ENCODE results near the gene ANKRD16.
"Not testable (repeated sequence)": the region's sequence is repeated elsewhere in the genome, so short reads cannot be mapped to it uniquely, and the experiment has no call there.

The ANKRD16 gene

DNA sequence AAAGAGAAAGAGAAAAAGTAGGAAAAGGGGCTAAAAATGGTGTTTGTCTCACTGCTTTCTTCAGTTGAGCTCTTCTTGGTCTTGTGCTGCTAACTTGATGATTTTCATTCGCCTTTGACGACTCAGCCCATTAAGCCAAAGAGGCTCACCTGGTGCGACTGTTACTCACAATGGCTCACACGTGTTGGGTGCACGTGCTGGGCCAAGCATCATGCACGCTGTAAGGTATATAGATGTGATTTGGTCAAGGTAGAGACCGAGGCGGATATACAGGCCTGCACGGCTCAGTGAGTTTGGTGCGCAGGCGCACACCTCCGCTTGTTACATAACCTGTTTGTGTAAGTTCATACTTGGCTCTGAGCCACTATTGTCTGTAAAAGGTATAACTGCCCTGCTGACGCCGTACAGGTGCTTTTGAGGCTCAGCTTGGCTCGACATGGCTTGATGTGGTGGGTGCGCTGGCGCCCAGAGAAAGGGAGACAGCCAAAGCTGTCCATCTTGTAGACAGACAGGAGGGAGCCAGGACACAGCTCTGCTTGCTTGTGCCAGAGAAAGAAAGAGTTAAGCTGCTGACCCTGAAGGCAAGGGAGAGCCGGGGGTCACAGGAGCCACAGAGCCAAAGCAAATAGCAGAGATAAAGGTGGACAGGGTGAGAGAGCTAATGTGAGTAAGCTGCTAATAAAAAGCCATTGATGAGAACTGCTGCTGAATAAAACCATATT is 33.6 kb downstream of the ANKRD16 start:
- Histone ChIP-seq H3K27ac (no peak overlapping the region), H3K4me2 (no peak overlapping the region), H2AFZ (ENCODE audit: low read depth) (no peak overlapping the region), H4K20me1 (ENCODE audit: insufficient read depth) (no peaks in the 10 kb centered on the region), H3K36me3 (ENCODE audit: insufficient read depth) (no peaks in the 10 kb centered on the region), H3K79me2 (ENCODE audit: insufficient read depth, low read depth) (no peaks in the 10 kb centered on the region), H3K27me3 (ENCODE audit: insufficient read depth, low read depth) (no peaks in the 10 kb centered on the region), H3K4me1 (ENCODE audit: low read depth, poor library complexity, severe bottlenecking) (no peaks in the 10 kb centered on the region), H3K9ac (no peak overlapping the region), H3K4me3 (IDR thresholded peaks at IDR 0.05; ENCODE audit: insufficient read depth, low read depth, low read length) (no peak overlapping the region)
- TF ChIP-seq, protein P1, sequence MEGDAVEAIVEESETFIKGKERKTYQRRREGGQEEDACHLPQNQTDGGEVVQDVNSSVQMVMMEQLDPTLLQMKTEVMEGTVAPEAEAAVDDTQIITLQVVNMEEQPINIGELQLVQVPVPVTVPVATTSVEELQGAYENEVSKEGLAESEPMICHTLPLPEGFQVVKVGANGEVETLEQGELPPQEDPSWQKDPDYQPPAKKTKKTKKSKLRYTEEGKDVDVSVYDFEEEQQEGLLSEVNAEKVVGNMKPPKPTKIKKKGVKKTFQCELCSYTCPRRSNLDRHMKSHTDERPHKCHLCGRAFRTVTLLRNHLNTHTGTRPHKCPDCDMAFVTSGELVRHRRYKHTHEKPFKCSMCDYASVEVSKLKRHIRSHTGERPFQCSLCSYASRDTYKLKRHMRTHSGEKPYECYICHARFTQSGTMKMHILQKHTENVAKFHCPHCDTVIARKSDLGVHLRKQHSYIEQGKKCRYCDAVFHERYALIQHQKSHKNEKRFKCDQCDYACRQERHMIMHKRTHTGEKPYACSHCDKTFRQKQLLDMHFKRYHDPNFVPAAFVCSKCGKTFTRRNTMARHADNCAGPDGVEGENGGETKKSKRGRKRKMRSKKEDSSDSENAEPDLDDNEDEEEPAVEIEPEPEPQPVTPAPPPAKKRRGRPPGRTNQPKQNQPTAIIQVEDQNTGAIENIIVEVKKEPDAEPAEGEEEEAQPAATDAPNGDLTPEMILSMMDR (conservative IDR thresholded peaks at IDR 0.05; ENCODE audit: low read depth, low read length): no peak

DNA sequence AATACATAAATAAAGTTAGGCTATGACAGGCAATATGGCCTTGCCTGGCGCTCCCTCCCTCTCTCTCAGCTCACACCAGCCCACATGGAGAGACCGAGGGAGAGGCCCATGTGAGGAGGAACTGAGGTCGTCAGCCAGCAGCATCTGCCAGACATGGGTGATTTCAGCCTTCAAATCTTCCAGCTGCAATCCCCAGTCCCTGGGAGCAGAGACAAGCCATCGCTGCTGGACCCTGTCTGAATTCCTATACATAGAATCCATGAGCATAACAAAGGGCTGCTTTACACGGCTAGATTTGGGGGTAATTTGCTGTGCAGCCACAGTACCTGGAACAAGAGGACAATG is 35.6 kb downstream of the ANKRD16 start:
- H2AFZ ChIP-seq (ENCODE audit: low read depth): no peak overlapping the region

DNA sequence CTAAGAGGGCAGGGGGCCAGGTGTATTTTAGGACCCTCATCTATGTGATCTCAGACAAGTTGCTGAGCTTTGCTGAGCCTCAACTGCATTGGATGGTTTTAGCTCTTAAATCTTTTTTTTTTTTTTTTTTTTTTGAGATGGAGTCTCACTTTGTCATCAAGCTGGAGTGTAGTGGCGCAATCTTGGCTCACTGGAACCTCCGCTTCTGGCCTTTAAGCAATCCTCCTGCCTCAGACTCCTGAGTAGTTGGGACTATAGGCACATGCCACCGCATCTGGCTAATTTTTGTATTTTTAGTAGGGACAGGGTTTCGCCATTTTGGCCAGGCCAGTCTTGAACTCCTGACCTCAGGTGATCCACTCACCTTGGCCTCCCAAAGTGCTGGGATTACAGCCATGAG is 43.0 kb downstream of the ANKRD16 start:
- H3K9ac ChIP-seq; H3K79me2 ChIP-seq (ENCODE audit: insufficient read depth, low read depth); H3K4me1 ChIP-seq (ENCODE audit: low read depth, poor library complexity, severe bottlenecking); H3K27ac ChIP-seq; H2AFZ ChIP-seq (ENCODE audit: low read depth); H3K4me2 ChIP-seq; H4K20me1 ChIP-seq (ENCODE audit: insufficient read depth); H3K4me3 ChIP-seq (IDR thresholded peaks at IDR 0.05; ENCODE audit: insufficient read depth, low read depth, low read length); H3K36me3 ChIP-seq (ENCODE audit: insufficient read depth); H3K27me3 ChIP-seq (ENCODE audit: insufficient read depth, low read depth): not testable (repeated sequence)

More for the DNA sequence above, 35.6 kb downstream of the ANKRD16 start:
- H3K9ac ChIP-seq: no peak overlapping the region
- no peaks in the 10 kb centered on the region for H3K36me3 ChIP-seq (ENCODE audit: insufficient read depth)
- H3K79me2 ChIP-seq (ENCODE audit: insufficient read depth, low read depth): no peaks in the 10 kb centered on the region
- TF ChIP-seq, protein P1 (conservative IDR thresholded peaks at IDR 0.05; ENCODE audit: low read depth, low read length): no peak
- H3K4me3 ChIP-seq (IDR thresholded peaks at IDR 0.05; ENCODE audit: insufficient read depth, low read depth, low read length): no peak overlapping the region
- no peak overlapping the region for H3K4me2 ChIP-seq
- H3K27ac ChIP-seq: no peak overlapping the region
- no peaks in the 10 kb centered on the region for H4K20me1 ChIP-seq (ENCODE audit: insufficient read depth)
- H3K4me1 ChIP-seq (ENCODE audit: low read depth, poor library complexity, severe bottlenecking): no peaks in the 10 kb centered on the region
- no peaks in the 10 kb centered on the region for H3K27me3 ChIP-seq (ENCODE audit: insufficient read depth, low read depth)

DNA sequence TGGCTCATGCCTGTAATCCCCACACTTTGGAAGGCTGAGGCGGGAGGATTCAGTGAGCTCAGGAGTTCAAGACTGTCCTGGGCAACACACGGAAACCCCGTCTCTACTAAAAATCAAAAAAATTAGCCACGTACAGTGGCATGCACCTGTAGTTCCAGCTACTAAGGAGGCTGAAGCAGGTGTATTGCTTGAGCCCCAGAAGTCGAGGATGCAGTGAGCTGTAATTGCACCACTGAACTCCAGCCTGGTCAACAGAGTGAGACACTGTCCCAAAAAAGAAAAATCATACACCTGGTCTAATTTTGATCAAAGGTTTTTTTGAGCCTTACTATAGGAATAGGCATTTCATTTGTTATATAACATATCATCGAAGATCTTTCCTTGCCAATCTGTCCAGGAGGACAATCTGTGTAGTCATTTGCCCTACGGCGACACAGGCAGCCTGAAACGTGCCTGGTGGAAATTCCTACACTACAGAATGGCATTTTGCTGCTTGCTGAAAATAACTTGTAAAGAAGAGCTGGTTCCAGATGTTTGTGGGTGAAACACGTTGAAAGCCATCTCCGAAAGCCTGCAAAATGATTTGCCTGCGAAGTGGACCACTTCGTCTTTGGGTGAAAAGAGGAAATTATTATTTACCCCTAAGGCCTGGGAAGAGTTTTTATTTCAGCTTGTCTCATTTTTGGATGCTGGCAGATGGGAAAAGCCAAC is 45.2 kb downstream of the ANKRD16 start:
- no peaks in the 10 kb centered on the region for H3K4me1 ChIP-seq (ENCODE audit: low read depth, poor library complexity, severe bottlenecking)
- H3K9ac ChIP-seq: no peak overlapping the region
- H2AFZ ChIP-seq (ENCODE audit: low read depth): no peak overlapping the region
- no peaks in the 10 kb centered on the region for H3K27me3 ChIP-seq (ENCODE audit: insufficient read depth, low read depth)
- TF ChIP-seq, protein P1 (conservative IDR thresholded peaks at IDR 0.05; ENCODE audit: low read depth, low read length): no peak
- no peak overlapping the region for H3K4me3 ChIP-seq (IDR thresholded peaks at IDR 0.05; ENCODE audit: insufficient read depth, low read depth, low read length)
- no peaks in the 10 kb centered on the region for H4K20me1 ChIP-seq (ENCODE audit: insufficient read depth)
- no peak overlapping the region for H3K4me2 ChIP-seq
- H3K27ac ChIP-seq: no peak overlapping the region
- H3K79me2 ChIP-seq (ENCODE audit: insufficient read depth, low read depth): no peaks in the 10 kb centered on the region
- H3K36me3 ChIP-seq (ENCODE audit: insufficient read depth): no peaks in the 10 kb centered on the region

Measured in KMS-11 (cell line).